Ovary (tissue), 9 donors: ENCODE measurements around the gene PRR19. TPM values are rescaled to one million over a fixed set of nuclear protein-coding genes. Genes with fewer than 3 reads are reported as not detected.
"Not testable (repeated sequence)": the region's sequence is repeated elsewhere in the genome, so short reads cannot be mapped to it uniquely, and the experiment has no call there.

Experiments used
- DNase-seq, 5 donors: peaks; one replicate each; pipeline ENCODE4 v3.0.0-alpha.2; 2019 to 2020
- H3K27ac ChIP-seq, 2 donors: fragments of 200-600 bp; one replicate each; pipeline versions ENCODE4 v1.5.1 to v1.8.0; 2019 to 2022
- H3K27me3 ChIP-seq: fragments of 200-600 bp; one replicate; pipeline ENCODE4 v1.8.0; 2022
- H3K36me3 ChIP-seq: fragments of 200-600 bp; sonication (generic); one replicate; pipeline ENCODE4 v1.5.1; 2019
- H3K4me1 ChIP-seq: one replicate; pipeline ENCODE4 v1.8.1; 2013; ENCODE audit warnings: mild to moderate bottlenecking, moderate library complexity; ENCODE audit not compliant: insufficient read depth
- H3K4me3 ChIP-seq: fragments of 200-600 bp; sonication (generic); one replicate; pipeline ENCODE4 v1.5.1; 2017
- H3K9me3 ChIP-seq, 2 donors: fragments of 200-600 bp in 1 of 2; sonication (generic) in 1 of 2; one replicate each; pipeline versions ENCODE4 v1.5.1 to v1.8.1; 2013 to 2019; ENCODE audit warnings: mild to moderate bottlenecking in 1 of 2, moderate library complexity in 1 of 2
- EP300 ChIP-seq: sonication (generic); formaldehyde crosslinking; IDR thresholded peaks from one replicate; pipeline ENCODE4 v1.6.1; 2017; ENCODE audit warnings: antibody characterized with exemption
- POLR2A ChIP-seq: fragments of 450-650 bp; IDR thresholded peaks from one replicate; pipeline ENCODE4 v1.6.1; 2017; ENCODE audit warnings: antibody characterized with exemption, mild to moderate bottlenecking, moderate library complexity
- WGBS, 3 donors: extraction: QIAGEN DNeasy Blood & Tissue Kit in 1 of 3; methylation state at CpG; one replicate each; pipeline versions ENCODE4 v1.1.5 to v1.1.7; 2013 to 2017; 5-methylcytosine and 5-hydroxymethylcytosine counted together
- intact Hi-C, 4 donors: fragments of 100-400 bp; cut with DNase I; formaldehyde crosslinking; loops; one replicate each; pipeline versions ENCODE4 v1.11.0 to v1.15.1; 2022 to 2023
- polyA plus RNA-seq, 2 donors: library from polyadenylated mRNA; stranded (reverse); fragments of 200-250 nt in 1 of 2; fragments of 350-450 nt in 1 of 2; fragmentation: Illumina TruSeq in 1 of 2; extraction: RNeasy Lipid Tissue Mini Kit (QIAGEN cat#74804) in 1 of 2; gene quantifications; one replicate each; pipeline ENCODE4 v1.2.3, GENCODE V29; 2013 to 2014
- total RNA-seq, 7 donors: library from RNA; depleted of rRNA in 2 of 7; stranded (reverse); fragments of >200 nt in 2 of 7; fragmentation: NEBNext Ultra II Directional in 3 of 7; extraction: Animal tissue kit (Norgen Biotek cat#: 25700) in 3 of 7; gene quantifications; one replicate each; pipeline versions ENCODE4 v1.1.0 to v1.2.4, GENCODE V29; 2016 to 2023
- TF ChIP-seq, protein P1 (sequence below), 3 donors: fragments of 450-650 bp in 2 of 3; fragments of 200-600 bp in 1 of 3; IDR thresholded peaks; one replicate each; pipeline versions ENCODE4 v1.5.1 to v1.8.0; 2016 to 2022; ENCODE audit warnings: antibody characterized with exemption in 3 of 3, mild to moderate bottlenecking in 1 of 3
- donor health status: DM: no; HTN: no; CAD: no; lungs with moderate emphysema.
- donor health status: DM: no; HTN: no; CAD: no.
- donor health status: Bipolar disorder and iron deficiency.
- donor health status: DM: yes; HTN: yes; CAD: no.
- donor health status: DM: no; HTN: no; CAD: no.
- donor health status: DM: yes; HTN: yes; CAD: no.

PRR19 gene
- total and polyA plus RNA-seq, 9 donors: 0.58 to 2.9 (median 0.77) TPM; not detected in 2

GRCh38 chr19:42330241-42330711 lies 28.3 kb downstream of the PRR19 start:
- intact Hi-C loops: no loop called here
- H3K27me3 ChIP-seq: no peaks in the 10 kb centered on the region
- TF ChIP-seq EP300 (no peak), POLR2A (no peak)
- TF ChIP-seq, protein P1, sequence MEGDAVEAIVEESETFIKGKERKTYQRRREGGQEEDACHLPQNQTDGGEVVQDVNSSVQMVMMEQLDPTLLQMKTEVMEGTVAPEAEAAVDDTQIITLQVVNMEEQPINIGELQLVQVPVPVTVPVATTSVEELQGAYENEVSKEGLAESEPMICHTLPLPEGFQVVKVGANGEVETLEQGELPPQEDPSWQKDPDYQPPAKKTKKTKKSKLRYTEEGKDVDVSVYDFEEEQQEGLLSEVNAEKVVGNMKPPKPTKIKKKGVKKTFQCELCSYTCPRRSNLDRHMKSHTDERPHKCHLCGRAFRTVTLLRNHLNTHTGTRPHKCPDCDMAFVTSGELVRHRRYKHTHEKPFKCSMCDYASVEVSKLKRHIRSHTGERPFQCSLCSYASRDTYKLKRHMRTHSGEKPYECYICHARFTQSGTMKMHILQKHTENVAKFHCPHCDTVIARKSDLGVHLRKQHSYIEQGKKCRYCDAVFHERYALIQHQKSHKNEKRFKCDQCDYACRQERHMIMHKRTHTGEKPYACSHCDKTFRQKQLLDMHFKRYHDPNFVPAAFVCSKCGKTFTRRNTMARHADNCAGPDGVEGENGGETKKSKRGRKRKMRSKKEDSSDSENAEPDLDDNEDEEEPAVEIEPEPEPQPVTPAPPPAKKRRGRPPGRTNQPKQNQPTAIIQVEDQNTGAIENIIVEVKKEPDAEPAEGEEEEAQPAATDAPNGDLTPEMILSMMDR (IDR thresholded peaks at IDR 0.05): no peak
- H3K4me3 ChIP-seq: no peak overlapping the region
- no peaks in the 10 kb centered on the region for H3K9me3 ChIP-seq
- 28 to 53% (median 35%) methylated on average over 2 of the region's 2 CpGs for WGBS, 3 donors
- H3K27ac ChIP-seq: no peak overlapping the region
- H3K4me1 ChIP-seq: peaks cover 8% of the 10 kb centered on the region
- DNase-seq: no peak
- no peaks in the 10 kb centered on the region for H3K36me3 ChIP-seq

DNA sequence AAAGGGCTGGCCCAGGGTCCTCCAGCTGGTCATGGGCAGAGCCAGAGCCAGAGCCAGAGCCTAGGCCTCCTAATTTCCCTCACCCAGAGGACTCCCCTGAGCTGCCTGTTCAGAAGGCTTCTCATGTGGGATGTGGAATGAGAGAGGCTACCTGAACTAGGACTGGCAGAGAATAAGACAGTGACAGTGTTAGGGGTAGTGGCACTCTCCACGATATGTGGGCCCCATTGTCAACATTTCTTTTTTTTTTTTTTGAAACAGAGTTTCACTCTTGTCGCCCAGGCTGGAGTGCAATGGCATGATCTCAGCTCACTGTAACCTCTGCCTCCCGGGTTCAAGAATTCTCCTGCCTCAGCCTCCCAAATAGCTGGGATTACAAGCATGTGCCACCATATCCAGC lies 29.4 kb downstream of the PRR19 start:
- H3K36me3 ChIP-seq, H3K9me3 ChIP-seq, H3K27me3 ChIP-seq, H3K27ac ChIP-seq, H3K4me3 ChIP-seq, H3K4me1 ChIP-seq, intact Hi-C loops, DNase-seq: not testable (repeated sequence)
- 89 to 94% (median 90%) methylated on average over 3 of the region's 3 CpGs for WGBS, 3 donors

DNA sequence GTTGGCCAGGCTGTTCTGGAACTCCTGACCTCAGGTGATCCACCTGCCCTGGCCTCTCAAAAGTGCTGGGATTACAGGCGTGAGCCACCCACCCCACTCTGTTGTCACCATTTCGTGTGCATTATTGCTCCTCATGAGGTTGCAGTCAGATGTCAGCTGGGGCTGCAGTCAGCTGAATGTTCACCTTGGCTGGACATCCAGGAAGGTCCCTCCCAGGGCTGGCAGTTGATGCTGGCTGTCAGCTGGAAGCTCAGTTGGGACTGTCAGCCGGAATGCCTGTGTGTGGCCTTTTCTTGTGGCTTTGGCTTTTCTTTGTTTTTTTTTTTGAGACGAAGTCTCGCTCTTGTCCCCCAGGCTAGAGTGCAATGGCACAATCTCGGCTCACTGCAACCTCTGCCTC lies 30.1 kb downstream of the PRR19 start:
- no peak overlapping the region for H3K4me3 ChIP-seq
- no peak overlapping the region for H3K27ac ChIP-seq
- H3K4me1 ChIP-seq: no peaks in the 10 kb centered on the region
- 90 to 95% (median 93%) methylated on average over 6 of the region's 6 CpGs for WGBS, 3 donors
- no peaks in the 10 kb centered on the region for H3K9me3 ChIP-seq
- DNase-seq: no peak
- no peaks in the 10 kb centered on the region for H3K27me3 ChIP-seq
- no peaks in the 10 kb centered on the region for H3K36me3 ChIP-seq
- intact Hi-C loops: no loop called here
- TF ChIP-seq EP300: no peak
- TF ChIP-seq POLR2A: no peak
- TF ChIP-seq, protein P1 (IDR thresholded peaks at IDR 0.05): no peak

DNA sequence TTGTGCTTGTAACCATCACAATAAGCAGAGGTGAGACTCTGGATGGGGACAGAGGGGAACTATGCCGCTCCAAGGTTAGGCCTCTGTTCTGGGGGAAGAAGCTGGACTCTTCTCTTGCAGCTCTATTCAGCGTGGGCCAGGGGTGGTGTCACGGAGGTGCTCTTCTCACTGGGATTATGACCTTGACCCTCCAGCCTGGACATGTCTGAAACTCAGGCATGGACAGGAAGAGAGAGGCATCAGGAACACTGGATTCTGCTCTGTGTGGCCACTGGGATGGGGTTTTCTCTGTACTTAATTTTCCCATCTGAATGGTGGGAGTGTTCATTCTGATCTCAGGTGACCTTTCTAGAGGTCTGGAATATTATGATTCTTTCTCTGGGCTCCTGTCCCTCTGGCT lies 31.1 kb downstream of the PRR19 start:
- intact Hi-C loops: no loop called here
- 65 to 80% (median 75%) methylated on average over 3 of the region's 3 CpGs for WGBS, 3 donors
- H3K4me1 ChIP-seq: no peaks in the 10 kb centered on the region

GRCh38 chr19:42333975-42334696 lies 32.2 kb downstream of the PRR19 start:
- no peaks in the 10 kb centered on the region for H3K9me3 ChIP-seq
- no peaks in the 10 kb centered on the region for H3K36me3 ChIP-seq
- no peaks in the 10 kb centered on the region for H3K27me3 ChIP-seq
- intact Hi-C loops: no loop called here
- no peak for TF ChIP-seq EP300
- TF ChIP-seq, protein P1 (IDR thresholded peaks at IDR 0.05): no peak
- TF ChIP-seq POLR2A: no peak
- DNase-seq: no peak
- WGBS, 3 donors: 82 to 88% (median 86%) methylated on average over 21 of the region's 21 CpGs
- no peak overlapping the region for H3K4me3 ChIP-seq
- no peaks in the 10 kb centered on the region for H3K4me1 ChIP-seq
- H3K27ac ChIP-seq: no peak overlapping the region

More for the DNA sequence above, 31.1 kb downstream of the PRR19 start:
- no peaks in the 10 kb centered on the region for H3K9me3 ChIP-seq
- DNase-seq: no peak
- H3K27me3 ChIP-seq: no peaks in the 10 kb centered on the region
- H3K4me3 ChIP-seq: no peak overlapping the region
- H3K27ac ChIP-seq: no peak overlapping the region
- H3K36me3 ChIP-seq: no peaks in the 10 kb centered on the region
- TF ChIP-seq POLR2A (no peak), EP300 (no peak)
- TF ChIP-seq, protein P1 (IDR thresholded peaks at IDR 0.05): no peak
